Measurements from ENCODE around the gene RASL10B. TPM values are rescaled to one million over a fixed set of nuclear protein-coding genes. Genes with fewer than 3 reads are reported as not detected.

The RASL10B gene
- total RNA-seq, 1 donor from 2014 or later, result 4.8 TPM

GRCh38 chr17:35710950-35711349 is 20.5 kb upstream of the RASL10B start:
- H3K27ac Mint-ChIP-seq, result no peak overlapping the region
- H3K4me3 Mint-ChIP-seq, result no peak overlapping the region
- H3K36me3 ChIP-seq, result peaks cover 7% of the 10 kb centered on the region

GRCh38 chr17:35713069-35713728 is 18.2 kb upstream of the RASL10B start:
- H3K4me1 ChIP-seq, result peaks cover 26% of the 10 kb centered on the region
- no peaks in the 10 kb centered on the region for H3K27me3 Mint-ChIP-seq (ENCODE audit: insufficient read depth, low read depth)
- no peak for DNase-seq (ENCODE audit: low spot score)
- H3K27me3 ChIP-seq, result no peaks in the 10 kb centered on the region
- H3K4me3 ChIP-seq, result no peak overlapping the region
- H3K9ac ChIP-seq, result no peak overlapping the region
- H4K20me1 ChIP-seq (ENCODE audit: low read depth), result peaks cover 16% of the 10 kb centered on the region
- H3F3A ChIP-seq (ENCODE audit: low read depth), result peaks cover 20% of the 10 kb centered on the region
- H3K36me3 Mint-ChIP-seq, result peaks cover 11% of the 10 kb centered on the region
- H3K27ac Mint-ChIP-seq, result no peak overlapping the region
- H3K9me3 ChIP-seq (ENCODE audit: low read depth), result no peaks in the 10 kb centered on the region
- H3K27ac ChIP-seq, result no peak overlapping the region
- peaks cover 7% of the 10 kb centered on the region for H3K36me3 ChIP-seq
- H3K9me3 Mint-ChIP-seq, result no peaks in the 10 kb centered on the region
- H3K4me1 Mint-ChIP-seq, result peaks cover 13% of the 10 kb centered on the region
- H3K4me3 Mint-ChIP-seq, result no peak overlapping the region
- H2AFZ ChIP-seq (replicated peaks), result no peak overlapping the region
- TF ChIP-seq EZH2 (IDR thresholded peaks at IDR 0.05), result no peak
- TF ChIP-seq, protein P1, sequence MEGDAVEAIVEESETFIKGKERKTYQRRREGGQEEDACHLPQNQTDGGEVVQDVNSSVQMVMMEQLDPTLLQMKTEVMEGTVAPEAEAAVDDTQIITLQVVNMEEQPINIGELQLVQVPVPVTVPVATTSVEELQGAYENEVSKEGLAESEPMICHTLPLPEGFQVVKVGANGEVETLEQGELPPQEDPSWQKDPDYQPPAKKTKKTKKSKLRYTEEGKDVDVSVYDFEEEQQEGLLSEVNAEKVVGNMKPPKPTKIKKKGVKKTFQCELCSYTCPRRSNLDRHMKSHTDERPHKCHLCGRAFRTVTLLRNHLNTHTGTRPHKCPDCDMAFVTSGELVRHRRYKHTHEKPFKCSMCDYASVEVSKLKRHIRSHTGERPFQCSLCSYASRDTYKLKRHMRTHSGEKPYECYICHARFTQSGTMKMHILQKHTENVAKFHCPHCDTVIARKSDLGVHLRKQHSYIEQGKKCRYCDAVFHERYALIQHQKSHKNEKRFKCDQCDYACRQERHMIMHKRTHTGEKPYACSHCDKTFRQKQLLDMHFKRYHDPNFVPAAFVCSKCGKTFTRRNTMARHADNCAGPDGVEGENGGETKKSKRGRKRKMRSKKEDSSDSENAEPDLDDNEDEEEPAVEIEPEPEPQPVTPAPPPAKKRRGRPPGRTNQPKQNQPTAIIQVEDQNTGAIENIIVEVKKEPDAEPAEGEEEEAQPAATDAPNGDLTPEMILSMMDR (IDR thresholded peaks at IDR 0.05), result no peak
- TF ChIP-seq EZH2phosphoT487 (IDR thresholded peaks at IDR 0.05), result no peak
- no peaks in the 10 kb centered on the region for H3K79me2 ChIP-seq (ENCODE audit: low read depth)
- no peak overlapping the region for H3K4me2 ChIP-seq

More at GRCh38 chr17:35710950-35711349, 20.5 kb upstream of the RASL10B start:
- Mint-ChIP-seq H3K27me3 (ENCODE audit: insufficient read depth, low read depth) (no peaks in the 10 kb centered on the region), H3K9me3 (no peaks in the 10 kb centered on the region), H3K4me1 (peaks cover 3% of the 10 kb centered on the region), H3K36me3 (peaks cover 9% of the 10 kb centered on the region)
- Histone ChIP-seq H2AFZ (replicated peaks) (no peak overlapping the region), H3K27me3 (no peaks in the 10 kb centered on the region), H3K4me3 (no peak overlapping the region), H3K9ac (no peak overlapping the region), H3F3A (ENCODE audit: low read depth) (peaks cover 27% of the 10 kb centered on the region), H4K20me1 (ENCODE audit: low read depth) (peaks cover 18% of the 10 kb centered on the region), H3K79me2 (ENCODE audit: low read depth) (no peaks in the 10 kb centered on the region), H3K27ac (peak overlapping the region; percentile 31), H3K4me1 (peaks cover 24% of the 10 kb centered on the region), H3K4me2 (no peak overlapping the region), H3K9me3 (ENCODE audit: low read depth) (no peaks in the 10 kb centered on the region)
- TF ChIP-seq EZH2phosphoT487 (IDR thresholded peaks at IDR 0.05) (no peak), EZH2 (IDR thresholded peaks at IDR 0.05) (no peak)
- TF ChIP-seq, protein P1 (IDR thresholded peaks at IDR 0.05), result no peak
- DNase-seq (ENCODE audit: low spot score), result peak; percentile 32

- no peak overlapping the region for H3K9ac ChIP-seq
- peak overlapping the region; percentile 11 for H3K4me3 ChIP-seq
- H2AFZ ChIP-seq (replicated peaks), result no peak overlapping the region
- Mint-ChIP-seq H3K4me3 (no peak overlapping the region), H3K4me1 (peaks cover 13% of the 10 kb centered on the region), H3K27me3 (ENCODE audit: insufficient read depth, low read depth) (no peaks in the 10 kb centered on the region), H3K9me3 (no peaks in the 10 kb centered on the region), H3K27ac (no peak overlapping the region), H3K36me3 (peaks cover 17% of the 10 kb centered on the region)
- no peak overlapping the region for H3K27ac ChIP-seq
- H3K36me3 ChIP-seq, result peaks cover 3% of the 10 kb centered on the region
- peaks cover 26% of the 10 kb centered on the region for H3K4me1 ChIP-seq
- no peaks in the 10 kb centered on the region for H3K79me2 ChIP-seq (ENCODE audit: low read depth)
- no peak for DNase-seq (ENCODE audit: low spot score)
- H3K27me3 ChIP-seq, result no peaks in the 10 kb centered on the region
- H3K9me3 ChIP-seq (ENCODE audit: low read depth), result no peaks in the 10 kb centered on the region
- peaks cover 17% of the 10 kb centered on the region for H4K20me1 ChIP-seq (ENCODE audit: low read depth)
- H3K4me2 ChIP-seq, result peak overlapping the region; percentile 65
- TF ChIP-seq, protein P1 (IDR thresholded peaks at IDR 0.05), result no peak
- TF ChIP-seq EZH2 (IDR thresholded peaks at IDR 0.05) (no peak), EZH2phosphoT487 (IDR thresholded peaks at IDR 0.05) (no peak)
- H3F3A ChIP-seq (ENCODE audit: low read depth), result peaks cover 19% of the 10 kb centered on the region
Measured at GRCh38 chr17:35714988-35715387, 16.5 kb upstream of the RASL10B start.

Measured in neural progenitor cell (in vitro differentiated cells).